KOPT-K1 (cell line): Measurements from ENCODE around the gene FNDC7.
"Not testable (repeated sequence)": the region's sequence is repeated elsewhere in the genome, so short reads cannot be mapped to it uniquely, and the experiment has no call there.

ENCODE experiments used
- H3K27ac ChIP-seq: fragments of 200-600 bp; sonication (generic); 2 replicates; pipeline ENCODE4 v1.5.1; 2016; ENCODE audit warnings: antibody characterized with exemption, mild to moderate bottlenecking, low read depth, low read length; ENCODE audit not compliant: poor library complexity, severe bottlenecking
- H3K36me3 ChIP-seq: fragments of 200-600 bp; sonication (generic); 2 replicates; pipeline ENCODE4 v1.5.1; 2017; ENCODE audit warnings: antibody characterized with exemption, mild to moderate bottlenecking, low read length, moderate library complexity; ENCODE audit not compliant: insufficient read depth
- H3K9me3 ChIP-seq: fragments of 200-600 bp; sonication (generic); 2 replicates; pipeline ENCODE4 v1.5.1; 2017; ENCODE audit warnings: antibody characterized with exemption, low read length, mild to moderate bottlenecking; ENCODE audit not compliant: insufficient read depth, poor library complexity, severe bottlenecking

Gene FNDC7

DNA sequence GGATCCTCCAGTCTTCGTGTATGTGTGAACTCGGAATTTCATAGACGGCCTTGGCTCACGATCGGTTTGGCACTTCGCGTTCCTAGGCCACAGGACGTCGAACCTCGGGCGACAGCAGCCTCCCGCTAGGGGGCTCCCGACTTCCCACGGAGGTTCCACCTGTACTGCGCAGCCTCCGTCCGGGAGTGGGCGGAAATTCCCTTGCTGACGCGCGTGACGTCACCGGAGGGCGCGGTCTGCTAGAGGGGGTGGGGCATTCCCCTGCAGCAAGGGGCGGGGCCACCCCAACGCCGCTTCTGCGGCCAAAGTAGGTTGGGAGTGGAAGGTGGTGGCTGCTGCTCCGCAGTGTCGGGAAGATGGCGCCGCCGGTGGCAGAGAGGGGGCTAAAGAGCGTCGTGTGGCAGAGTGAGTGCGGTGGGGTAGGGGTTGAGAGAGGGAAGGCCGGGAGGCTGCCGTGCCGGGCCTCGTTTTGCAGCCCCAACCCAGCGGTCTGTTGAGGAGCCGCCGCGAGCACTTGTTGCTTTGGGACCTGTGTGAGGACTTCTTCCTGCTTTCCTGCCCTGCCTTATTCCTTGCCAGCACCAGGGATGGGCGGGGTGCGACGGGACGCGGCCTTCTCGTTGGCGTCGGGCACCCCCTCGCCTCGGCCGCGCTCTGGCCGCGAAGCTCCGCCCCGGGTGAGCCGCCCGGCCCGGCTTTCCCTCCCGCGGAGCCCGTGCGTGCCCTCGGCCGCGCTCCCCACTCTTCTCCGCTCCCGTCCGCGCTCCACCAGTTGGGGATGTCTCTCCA, 33.9 kb downstream of the FNDC7 start, which contains the start of gene STXBP3:
TSS of gene STXBP3 (plus strand) at position 293 of the 789 bp plus-strand sequence. CDS start at position 357, 64 bp downstream.
- Histone ChIP-seq H3K9me3 (no peaks in the 10 kb centered on the region), H3K27ac (peak within 1 kb of the TSS; percentile 78)

DNA sequence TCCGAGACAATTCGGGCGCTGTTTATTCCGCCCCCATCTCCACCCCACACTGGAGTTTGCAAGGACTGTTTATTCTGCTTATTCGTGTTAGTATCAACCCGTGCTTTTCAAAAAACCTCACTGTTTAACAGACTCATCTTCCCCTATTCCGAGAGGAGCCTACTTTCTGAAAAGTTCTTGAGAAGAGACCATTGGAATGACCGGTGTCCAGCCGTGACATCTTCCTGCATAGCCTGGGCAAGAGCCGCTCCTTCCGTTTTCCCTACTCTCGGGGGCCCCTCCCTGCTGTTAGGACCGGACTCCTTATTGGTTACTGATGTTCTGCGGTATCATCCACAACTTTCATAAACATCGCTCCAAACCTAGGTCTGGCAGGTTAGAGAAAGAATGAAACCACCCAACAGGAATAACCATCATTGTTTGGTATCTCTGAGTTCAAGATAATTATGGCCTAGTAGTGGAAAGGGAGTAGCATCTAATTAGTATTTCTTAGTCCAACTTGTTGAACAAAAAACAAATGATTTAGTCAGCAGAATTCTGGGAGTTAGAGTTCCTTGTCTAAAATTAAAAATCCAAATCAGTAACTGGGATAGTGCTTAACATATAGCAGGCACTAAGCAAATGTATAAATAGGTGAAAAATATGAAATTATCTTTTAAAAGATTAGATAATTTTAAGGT, 34.6 kb downstream of the FNDC7 start:
- Histone ChIP-seq H3K9me3 (no peaks in the 10 kb centered on the region), H3K27ac (peak overlapping the region; percentile 78)

More for the DNA sequence above, 33.9 kb downstream of the FNDC7 start, which contains the start of gene STXBP3:
- H3K36me3 ChIP-seq = 0 out of 2 replicates have a peak, but pooled peaks cover 7% of the 10 kb centered on the region

DNA sequence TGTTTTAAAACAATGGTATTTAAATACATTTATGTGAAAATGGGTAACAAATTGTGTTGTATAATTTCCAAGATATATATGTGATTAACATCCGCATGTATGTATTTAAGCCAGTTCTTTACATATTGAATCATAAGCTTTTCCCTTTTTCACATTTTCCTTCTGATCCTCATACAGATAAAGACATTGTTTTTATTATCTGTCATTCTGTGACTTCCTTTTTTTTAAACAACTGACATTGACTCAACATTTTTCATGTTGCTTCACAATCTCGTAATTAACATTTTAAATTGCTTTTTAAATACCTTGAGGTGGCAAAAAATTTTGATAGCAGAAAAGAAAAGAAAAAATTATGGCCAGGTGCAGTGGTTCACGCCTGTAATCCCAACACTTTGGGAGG, 35.2 kb downstream of the FNDC7 start:
- H3K36me3 ChIP-seq = peaks cover 14% of the 10 kb centered on the region
- no peak overlapping the region for H3K27ac ChIP-seq
- H3K9me3 ChIP-seq = no peaks in the 10 kb centered on the region

More for the DNA sequence above, 34.6 kb downstream of the FNDC7 start:
- peaks cover 9% of the 10 kb centered on the region for H3K36me3 ChIP-seq

DNA sequence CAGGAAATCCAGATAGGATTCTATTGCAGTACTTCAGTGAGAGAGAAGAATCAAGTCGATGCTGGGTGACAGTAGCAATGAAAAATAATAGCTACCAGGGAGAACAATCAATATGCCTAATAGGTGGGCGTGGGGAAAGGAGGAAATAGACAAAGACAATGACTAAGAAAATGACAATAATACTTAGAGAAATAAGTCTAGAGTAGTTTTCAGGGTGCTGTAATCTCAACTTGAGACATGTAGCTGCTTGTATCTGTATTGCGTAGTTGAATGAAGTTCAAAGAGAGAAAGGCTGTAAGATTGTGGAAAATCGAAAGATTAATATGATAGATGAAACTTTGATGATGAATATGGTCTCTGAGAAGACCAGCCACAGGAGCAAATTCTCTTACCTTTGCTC, 36.4 kb downstream of the FNDC7 start:
- no peaks in the 10 kb centered on the region for H3K9me3 ChIP-seq
- H3K27ac ChIP-seq = no peak overlapping the region

DNA sequence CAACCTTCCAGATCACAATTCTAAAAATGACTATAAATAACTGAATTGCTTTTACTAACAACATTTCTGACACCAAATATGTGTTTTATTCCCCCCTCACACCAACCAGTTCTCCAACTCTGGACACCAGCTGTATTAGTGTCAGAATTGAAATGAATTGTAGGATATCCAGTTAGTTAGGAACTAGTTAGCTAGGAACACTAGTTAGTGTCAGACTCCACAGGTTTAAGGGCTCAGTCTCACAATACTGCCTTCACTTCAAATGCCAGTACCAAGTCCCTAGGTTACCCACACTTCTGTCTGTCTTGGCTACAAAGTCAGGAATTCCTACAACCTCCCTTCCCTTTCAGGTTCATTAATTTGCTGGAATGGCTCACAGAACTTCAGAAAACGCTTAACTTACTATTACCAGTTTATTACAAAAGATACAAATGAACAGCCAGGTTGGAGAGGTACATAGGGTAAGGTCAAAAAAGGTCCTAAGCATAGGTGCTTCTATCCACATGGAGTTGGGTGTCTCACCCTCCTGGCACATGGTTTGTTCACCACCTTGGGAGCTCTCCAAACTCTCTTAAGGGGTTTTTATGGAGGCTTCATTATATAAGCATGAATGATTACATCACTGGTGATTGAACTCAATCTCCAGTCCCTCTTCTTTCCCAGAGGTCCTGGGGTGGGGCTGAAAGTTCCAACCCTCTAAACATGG, 37.9 kb downstream of the FNDC7 start:
- no peak overlapping the region for H3K27ac ChIP-seq
- peaks cover 35% of the 10 kb centered on the region for H3K36me3 ChIP-seq
- no peaks in the 10 kb centered on the region for H3K9me3 ChIP-seq

More for the DNA sequence above, 36.4 kb downstream of the FNDC7 start:
- H3K36me3 ChIP-seq = peaks cover 23% of the 10 kb centered on the region

DNA sequence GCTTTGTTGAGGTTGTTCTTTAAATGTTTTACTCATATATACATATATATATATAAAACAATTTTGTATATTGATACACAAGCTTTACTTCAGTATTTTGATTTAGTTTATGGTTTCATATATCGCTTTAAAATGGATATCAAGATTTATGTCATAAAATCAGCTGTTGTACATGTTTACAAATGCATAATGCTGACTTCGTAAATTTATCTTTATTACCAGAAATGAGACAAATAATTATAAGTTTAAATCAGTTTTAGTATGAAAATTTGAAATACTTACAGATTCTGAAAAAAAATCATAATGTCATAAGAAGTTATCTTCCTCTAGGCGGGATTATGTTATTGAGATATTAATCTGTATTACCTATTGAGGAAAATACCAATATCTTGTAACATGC, 40.7 kb downstream of the FNDC7 start:
- H3K36me3 ChIP-seq = peaks cover 52% of the 10 kb centered on the region
- no peak overlapping the region for H3K27ac ChIP-seq
- H3K9me3 ChIP-seq = no peaks in the 10 kb centered on the region

DNA sequence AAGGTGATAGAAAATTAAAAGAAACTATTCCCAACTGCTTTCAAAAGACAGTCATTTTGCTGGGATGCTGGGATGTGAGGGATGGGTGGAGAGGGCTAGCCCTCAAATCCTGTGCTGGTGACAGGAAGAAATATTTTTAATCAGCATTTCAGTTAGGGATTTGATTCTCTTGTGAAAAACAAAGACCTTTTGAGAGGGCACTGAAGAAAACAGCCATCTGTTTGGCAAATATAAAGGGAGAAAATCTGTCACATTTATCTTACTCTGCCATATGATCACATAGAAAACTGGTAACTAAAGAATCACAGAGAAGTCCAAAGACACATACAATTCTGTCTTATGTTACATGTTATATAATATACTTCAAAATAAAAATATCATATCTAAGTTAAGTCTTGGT, 46.1 kb downstream of the FNDC7 start:
- Histone ChIP-seq H3K27ac (no peak overlapping the region), H3K36me3 (peaks cover 84% of the 10 kb centered on the region), H3K9me3 (no peaks in the 10 kb centered on the region)

DNA sequence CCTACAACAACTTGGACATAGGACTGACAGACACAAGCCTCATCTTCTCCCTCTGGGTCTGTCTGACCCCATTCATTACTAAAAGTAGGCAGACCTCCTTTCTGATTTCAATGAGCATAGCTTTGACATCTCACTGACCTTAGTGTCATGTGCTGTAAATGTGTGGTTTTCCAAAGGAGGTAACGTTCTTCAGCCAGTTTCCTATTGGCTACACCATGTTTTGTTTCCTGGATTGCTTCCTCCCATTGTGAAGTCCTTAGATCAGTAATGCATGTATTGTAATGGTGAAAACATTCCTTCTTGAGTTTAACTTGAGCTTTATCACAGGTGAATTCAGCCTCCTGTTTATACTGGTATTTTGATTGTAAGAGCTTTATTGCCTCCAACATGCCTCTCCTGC, 54.4 kb downstream of the FNDC7 start:
- no peaks in the 10 kb centered on the region for H3K9me3 ChIP-seq
- no peak overlapping the region for H3K27ac ChIP-seq
- peaks cover 75% of the 10 kb centered on the region for H3K36me3 ChIP-seq

DNA sequence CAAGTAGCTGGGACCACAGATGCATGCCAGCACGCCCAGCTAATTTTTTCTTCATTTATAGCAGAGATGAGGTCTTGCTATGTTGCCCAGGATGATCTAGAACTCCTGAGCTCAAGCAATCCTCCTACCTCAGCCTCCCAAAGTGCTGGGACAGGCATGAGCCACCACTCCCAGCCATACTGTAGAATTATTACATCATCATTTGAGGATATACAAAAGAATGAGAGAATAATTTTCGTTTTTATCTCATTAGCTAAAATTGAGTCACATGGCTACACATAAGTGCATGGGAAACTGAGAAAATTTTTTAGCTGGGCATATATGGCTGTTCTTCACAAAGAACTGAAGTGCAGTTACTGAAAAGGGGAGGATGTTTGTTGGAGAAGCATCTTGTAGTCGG, 55.0 kb downstream of the FNDC7 start:
- H3K27ac ChIP-seq = no peak overlapping the region
- peaks cover 73% of the 10 kb centered on the region for H3K36me3 ChIP-seq
- H3K9me3 ChIP-seq = no peaks in the 10 kb centered on the region

DNA sequence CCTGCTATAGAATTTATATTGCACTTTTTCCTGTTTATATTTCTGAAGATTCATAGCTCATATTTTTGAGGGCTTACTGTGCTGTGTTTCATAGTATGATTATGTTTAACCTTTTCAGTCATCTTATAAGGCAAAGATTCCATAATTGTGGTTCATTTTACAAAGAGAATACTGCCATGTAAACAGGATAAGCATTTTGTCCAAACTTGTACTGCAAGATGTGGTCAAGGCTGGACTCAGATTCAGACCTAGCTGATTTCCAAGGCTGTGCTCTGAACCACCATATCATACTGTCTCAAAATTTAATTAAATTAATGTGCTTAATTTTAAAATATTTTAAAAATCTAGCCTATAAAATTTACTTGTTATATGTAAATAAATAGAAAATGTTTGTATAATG, 65.1 kb downstream of the FNDC7 start:
- Histone ChIP-seq H3K27ac (no peak overlapping the region), H3K9me3 (no peaks in the 10 kb centered on the region), H3K36me3 (peaks cover 89% of the 10 kb centered on the region)

DNA sequence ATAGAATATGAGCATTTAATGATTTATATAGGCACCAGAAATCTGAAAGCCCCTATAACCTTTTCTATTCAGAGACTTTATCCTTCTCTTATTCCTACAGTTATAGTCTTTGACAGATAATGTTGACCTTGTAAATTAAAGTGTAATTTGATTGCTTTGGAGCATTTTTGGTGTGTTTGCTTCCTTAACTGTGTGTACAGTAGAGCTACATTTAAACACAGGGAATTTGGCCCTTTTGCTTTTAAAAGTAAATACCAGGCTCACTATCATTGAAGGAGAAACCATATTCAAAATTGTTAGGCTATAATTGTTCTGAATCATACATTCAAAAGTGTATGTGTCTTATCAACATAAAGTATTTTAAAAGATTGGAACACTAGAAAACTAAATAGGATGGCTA, 66.7 kb downstream of the FNDC7 start:
- peaks cover 11% of the 10 kb centered on the region for H3K9me3 ChIP-seq
- no peak overlapping the region for H3K27ac ChIP-seq
- peaks cover 90% of the 10 kb centered on the region for H3K36me3 ChIP-seq

DNA sequence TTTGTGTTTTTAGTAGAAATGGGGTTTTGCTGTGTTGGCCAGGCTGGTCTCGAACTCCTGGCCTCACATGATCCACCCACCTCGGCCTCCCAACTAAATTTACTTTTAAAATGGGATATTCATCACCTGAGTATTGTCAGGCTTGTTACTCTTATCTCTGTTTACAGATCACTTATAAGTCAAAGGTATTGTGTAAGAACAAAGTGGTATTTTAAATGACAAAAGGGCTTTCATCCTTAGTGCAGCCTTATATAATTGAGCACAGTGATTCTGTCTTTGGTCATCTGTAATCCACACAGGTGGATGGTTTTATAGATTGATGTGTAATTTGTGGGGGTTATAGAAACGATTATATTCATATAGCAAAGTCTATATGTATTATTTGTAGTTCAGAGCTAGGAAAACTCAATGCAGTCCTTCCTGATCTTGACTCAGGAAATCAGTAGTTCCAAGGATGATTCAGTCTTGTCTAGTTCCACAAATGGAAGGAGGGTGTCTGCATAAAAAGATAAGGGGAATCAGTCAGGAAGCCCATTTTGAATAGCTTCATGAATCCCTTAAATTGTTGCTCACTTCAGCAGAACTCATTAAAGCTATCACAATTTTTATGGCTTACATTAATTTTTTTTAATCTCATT, 68.3 kb downstream of the FNDC7 start:
- Histone ChIP-seq H3K27ac (no peak overlapping the region), H3K9me3 (peaks cover 27% of the 10 kb centered on the region), H3K36me3 (peaks cover 92% of the 10 kb centered on the region)

DNA sequence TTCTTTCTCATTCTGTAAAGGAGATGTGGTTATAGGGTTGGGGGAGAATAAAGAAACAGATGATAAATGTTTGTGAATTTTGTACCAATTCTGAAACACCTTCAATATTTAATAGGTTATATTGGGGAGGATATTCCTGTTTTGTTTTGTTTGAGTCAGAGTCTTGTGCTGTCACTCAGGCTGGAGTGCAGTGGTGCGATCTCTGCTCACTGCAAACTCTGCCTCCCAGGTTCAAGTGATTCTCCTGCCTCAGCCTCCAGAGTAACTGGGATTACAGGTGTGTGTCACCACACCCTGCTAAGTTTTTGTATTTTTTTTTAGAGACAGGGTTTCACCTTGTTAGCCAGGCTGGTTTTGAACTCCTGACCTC, 68.9 kb downstream of the FNDC7 start:
- peaks cover 32% of the 10 kb centered on the region for H3K9me3 ChIP-seq
- peaks cover 92% of the 10 kb centered on the region for H3K36me3 ChIP-seq
- H3K27ac ChIP-seq = not testable (repeated sequence)

DNA sequence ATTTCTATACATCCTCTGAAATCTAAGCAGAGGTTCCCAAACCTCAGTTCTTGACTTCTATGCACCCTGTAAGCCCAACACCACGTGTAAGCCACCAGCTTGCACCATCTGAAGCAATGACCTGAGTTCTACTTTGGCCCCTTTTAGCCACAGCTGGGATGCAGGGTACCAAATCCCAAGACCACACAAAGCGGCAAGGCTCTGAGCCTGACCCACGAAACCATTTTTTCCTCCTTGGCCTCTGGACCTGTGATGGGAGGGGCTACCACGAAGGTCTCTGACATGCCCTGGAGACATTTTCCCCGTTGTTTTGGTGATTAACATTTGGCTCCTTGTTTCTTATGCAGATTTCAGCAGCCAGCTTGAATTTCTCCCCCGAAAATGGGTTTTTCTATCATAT, 72.6 kb downstream of the FNDC7 start:
- H3K9me3 ChIP-seq = peaks cover 34% of the 10 kb centered on the region
- peaks cover 61% of the 10 kb centered on the region for H3K36me3 ChIP-seq
- no peak overlapping the region for H3K27ac ChIP-seq

DNA sequence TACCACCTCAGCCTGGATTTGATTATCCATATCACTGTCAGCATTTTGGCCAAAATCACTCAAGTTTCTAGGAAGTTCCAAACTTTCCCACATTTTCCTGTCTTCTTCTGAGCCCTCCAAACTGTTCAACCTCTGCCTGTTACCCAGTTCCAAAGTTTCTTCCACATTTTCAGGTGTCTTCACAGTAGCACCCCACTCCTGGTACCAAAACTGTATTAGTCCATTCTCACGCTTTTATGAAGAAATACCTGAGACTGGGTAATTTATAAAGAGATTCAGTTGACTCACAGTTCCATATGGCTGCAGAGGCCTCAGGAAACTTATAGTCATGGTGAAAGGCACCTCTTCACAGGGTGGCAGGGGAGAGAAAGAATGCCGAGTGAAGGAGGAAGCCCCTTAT, 73.2 kb downstream of the FNDC7 start:
- Histone ChIP-seq H3K9me3 (peaks cover 34% of the 10 kb centered on the region), H3K36me3 (peaks cover 61% of the 10 kb centered on the region), H3K27ac (no peak overlapping the region)
